Muscle layer of duodenum (tissue), 2 donors: ENCODE data around the gene DLG2.

Experiments used
- H3K27ac ChIP-seq: one replicate; pipeline ENCODE4 v1.7.0; 2013; ENCODE audit warnings: mild to moderate bottlenecking, low read length
- H3K27me3 ChIP-seq: one replicate; pipeline ENCODE4 v1.7.0; 2013; ENCODE audit warnings: low read depth, mild to moderate bottlenecking, control low read depth, low read length
- H3K36me3 ChIP-seq, 2 donors: one replicate each; pipeline ENCODE4 v1.7.0; 2013; ENCODE audit warnings: low read length in 2 of 2, control low read depth in 1 of 2, mild to moderate bottlenecking in 1 of 2; ENCODE audit not compliant: insufficient read depth in 2 of 2, control insufficient read depth in 1 of 2
- H3K4me1 ChIP-seq, 2 donors: one replicate each; pipeline ENCODE4 v1.7.0; 2013; ENCODE audit warnings: low read length in 2 of 2, mild to moderate bottlenecking in 2 of 2, control low read depth in 1 of 2, moderate library complexity in 1 of 2; ENCODE audit not compliant: insufficient read depth in 2 of 2, control insufficient read depth in 1 of 2
- H3K4me3 ChIP-seq, 2 donors: one replicate each; pipeline ENCODE4 v1.7.0; 2013; ENCODE audit warnings: low read length in 2 of 2, low read depth in 1 of 2, mild to moderate bottlenecking in 1 of 2
- H3K9me3 ChIP-seq, 2 donors: one replicate each; pipeline ENCODE4 v1.7.0; 2013; ENCODE audit warnings: low read length in 2 of 2, control low read depth in 1 of 2, mild to moderate bottlenecking in 1 of 2; ENCODE audit not compliant: control insufficient read depth in 1 of 2
- donor health status: healthy.

Gene DLG2

DNA sequence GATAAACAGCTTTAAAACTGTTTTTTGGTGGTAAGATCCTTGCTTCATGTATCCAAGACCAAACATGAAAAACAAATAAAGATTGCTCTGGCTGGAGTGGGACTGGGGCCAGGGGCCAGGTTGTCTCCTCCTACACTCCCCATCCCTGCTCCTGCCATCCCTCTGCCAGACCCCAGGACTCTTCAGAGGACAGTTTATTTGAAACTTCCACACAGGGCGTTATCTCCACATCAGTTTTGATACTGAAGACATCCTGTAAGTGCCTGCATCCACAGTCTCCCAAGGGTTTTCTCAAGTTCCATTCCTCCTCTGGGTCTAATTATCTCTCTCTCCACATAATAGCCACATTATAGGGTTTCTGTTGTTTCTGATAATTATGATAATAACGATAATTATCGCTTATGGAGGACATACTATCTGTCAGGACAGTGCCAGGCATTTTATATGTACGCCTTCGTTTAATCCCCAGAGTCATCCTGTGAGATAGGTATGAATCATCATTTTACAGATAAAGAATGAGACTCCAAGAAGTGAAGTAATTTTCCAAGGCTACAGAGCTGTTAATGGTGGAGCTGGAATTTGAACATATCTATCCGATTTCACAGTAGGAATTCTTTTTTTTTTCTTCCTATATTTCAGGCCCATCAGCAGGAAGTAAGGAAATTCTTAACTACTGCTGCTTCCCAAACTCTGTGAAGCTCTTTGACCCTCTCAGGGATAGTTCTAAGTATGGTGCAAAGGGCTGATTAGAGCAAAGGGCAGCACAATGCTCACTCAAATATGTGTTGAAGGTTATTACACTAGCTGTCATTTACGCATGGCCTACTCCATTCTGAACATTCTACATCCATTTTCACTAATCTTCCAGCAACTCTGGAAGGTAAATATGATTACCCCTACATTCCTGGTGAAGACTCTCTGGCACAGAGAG is 1852.9 kb downstream of the DLG2 start:
- H3K27me3 ChIP-seq = no peaks in the 10 kb centered on the region
- H3K4me1 ChIP-seq = no peaks in the 10 kb centered on the region
- H3K27ac ChIP-seq = no peak overlapping the region
- no peaks in the 10 kb centered on the region for H3K9me3 ChIP-seq
- H3K4me3 ChIP-seq = no peak overlapping the region
- no peaks in the 10 kb centered on the region for H3K36me3 ChIP-seq

DNA sequence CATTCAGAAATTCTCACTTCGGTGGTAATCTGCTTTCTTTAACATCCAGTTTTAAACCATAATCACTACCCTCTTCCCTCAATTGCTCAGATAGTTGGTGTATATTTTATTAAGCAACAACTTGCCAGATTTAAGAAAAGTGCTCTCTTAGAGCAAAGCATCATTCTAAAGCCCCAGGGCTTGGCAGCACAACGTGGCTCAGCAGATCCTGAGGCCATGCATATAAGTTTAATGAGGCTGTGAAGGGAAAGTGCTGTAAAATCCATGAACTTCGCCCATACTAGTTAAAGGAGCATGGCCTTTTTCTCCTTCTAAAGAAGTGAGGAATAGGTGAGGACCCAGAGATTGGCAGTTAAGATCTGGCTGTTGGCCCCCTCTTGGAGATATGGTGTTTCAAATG is 1858.7 kb downstream of the DLG2 start:
- H3K4me3 ChIP-seq = no peak overlapping the region
- no peaks in the 10 kb centered on the region for H3K36me3 ChIP-seq
- no peak overlapping the region for H3K27ac ChIP-seq
- no peaks in the 10 kb centered on the region for H3K9me3 ChIP-seq
- no peaks in the 10 kb centered on the region for H3K27me3 ChIP-seq
- no peaks in the 10 kb centered on the region for H3K4me1 ChIP-seq

DNA sequence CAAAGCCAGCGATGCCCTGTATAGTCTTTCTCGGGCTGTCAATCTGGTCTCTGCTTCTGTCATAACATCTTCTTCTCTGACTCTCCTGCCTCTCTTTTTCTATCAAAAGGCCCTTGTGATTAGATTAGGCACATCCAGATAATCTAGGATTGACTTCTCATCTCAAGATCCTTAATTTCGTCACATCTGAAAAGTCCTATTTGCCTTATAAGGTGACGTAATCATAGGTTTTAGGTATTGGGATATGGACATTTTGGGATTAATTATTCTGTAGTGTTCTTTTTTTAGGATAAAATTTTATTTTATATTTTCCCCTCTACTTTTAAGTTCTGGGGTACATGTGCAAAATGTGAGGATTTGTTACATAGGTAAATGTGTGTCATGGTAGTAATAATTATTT is 1860.2 kb downstream of the DLG2 start:
- no peaks in the 10 kb centered on the region for H3K9me3 ChIP-seq
- no peaks in the 10 kb centered on the region for H3K36me3 ChIP-seq
- H3K4me1 ChIP-seq = no peaks in the 10 kb centered on the region
- H3K27me3 ChIP-seq = no peaks in the 10 kb centered on the region
- H3K27ac ChIP-seq = no peak overlapping the region
- H3K4me3 ChIP-seq = no peak overlapping the region

DNA sequence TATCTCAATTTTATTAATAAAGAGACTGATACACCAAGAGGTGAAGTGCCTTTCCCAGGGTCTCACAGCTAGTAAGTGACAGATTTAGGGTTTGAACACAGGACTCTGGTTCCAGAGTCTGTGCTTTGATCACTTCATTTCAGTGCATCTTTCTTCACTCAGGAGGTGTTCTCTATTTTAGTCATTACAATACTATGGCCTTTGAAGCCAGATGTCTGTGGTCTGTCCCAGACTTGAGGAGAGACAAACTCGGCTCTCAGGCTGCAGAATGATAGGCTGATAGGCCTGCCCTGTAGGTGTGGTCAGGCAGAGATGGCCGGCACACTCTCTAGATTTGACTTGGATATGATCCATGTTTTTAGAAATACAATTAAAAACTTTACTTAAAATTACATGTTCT is 1862.5 kb downstream of the DLG2 start:
- Histone ChIP-seq H3K36me3 (no peaks in the 10 kb centered on the region), H3K27ac (no peak overlapping the region), H3K9me3 (no peaks in the 10 kb centered on the region), H3K27me3 (no peaks in the 10 kb centered on the region), H3K4me1 (no peaks in the 10 kb centered on the region), H3K4me3 (no peak overlapping the region)

DNA sequence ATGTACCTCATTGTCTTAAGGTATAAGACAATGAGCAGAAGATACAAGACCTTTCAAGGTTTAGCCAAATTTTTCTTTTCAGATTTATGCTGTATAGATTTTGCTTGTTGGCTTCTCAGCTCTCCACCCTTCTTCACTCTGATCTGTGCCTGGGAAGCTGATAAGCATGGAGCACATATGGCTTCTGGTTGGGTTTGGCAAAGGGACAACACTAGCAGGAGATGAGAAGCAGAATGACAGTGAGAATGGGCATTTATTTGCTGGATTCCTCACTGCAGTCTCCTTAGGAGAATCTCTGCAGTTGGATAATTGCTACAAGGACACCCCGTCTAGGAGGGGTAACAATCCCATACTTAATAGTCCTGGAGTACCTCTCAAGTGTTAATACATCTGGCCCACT is 1866.2 kb downstream of the DLG2 start:
- no peaks in the 10 kb centered on the region for H3K4me1 ChIP-seq
- no peaks in the 10 kb centered on the region for H3K36me3 ChIP-seq
- no peak overlapping the region for H3K27ac ChIP-seq

DNA sequence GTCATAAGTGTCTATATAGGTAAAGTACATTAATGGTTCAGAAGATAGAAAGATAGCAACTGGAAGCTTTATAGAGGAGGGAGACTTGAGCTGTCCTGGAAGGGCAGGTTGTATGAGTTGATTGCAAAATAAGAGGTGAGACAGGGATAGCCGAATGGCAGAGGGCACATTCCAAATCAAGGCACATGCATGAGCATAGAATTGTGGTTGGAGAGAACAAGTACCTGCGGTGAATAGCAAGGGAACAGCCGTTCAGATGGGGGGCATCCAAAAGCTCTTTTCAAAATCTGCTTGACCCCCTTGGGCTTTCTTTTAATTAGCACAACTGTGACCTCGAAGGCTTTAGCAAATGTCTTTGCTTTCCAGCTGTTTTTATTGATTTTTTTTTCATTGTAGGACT is 1868.0 kb downstream of the DLG2 start:
- Histone ChIP-seq H3K4me1 (no peaks in the 10 kb centered on the region), H3K27ac (no peak overlapping the region), H3K36me3 (no peaks in the 10 kb centered on the region), H3K27me3 (no peaks in the 10 kb centered on the region), H3K4me3 (no peak overlapping the region), H3K9me3 (no peaks in the 10 kb centered on the region)

More for the DNA sequence above, 1866.2 kb downstream of the DLG2 start:
- no peaks in the 10 kb centered on the region for H3K27me3 ChIP-seq
- no peaks in the 10 kb centered on the region for H3K9me3 ChIP-seq
- no peak overlapping the region for H3K4me3 ChIP-seq

DNA sequence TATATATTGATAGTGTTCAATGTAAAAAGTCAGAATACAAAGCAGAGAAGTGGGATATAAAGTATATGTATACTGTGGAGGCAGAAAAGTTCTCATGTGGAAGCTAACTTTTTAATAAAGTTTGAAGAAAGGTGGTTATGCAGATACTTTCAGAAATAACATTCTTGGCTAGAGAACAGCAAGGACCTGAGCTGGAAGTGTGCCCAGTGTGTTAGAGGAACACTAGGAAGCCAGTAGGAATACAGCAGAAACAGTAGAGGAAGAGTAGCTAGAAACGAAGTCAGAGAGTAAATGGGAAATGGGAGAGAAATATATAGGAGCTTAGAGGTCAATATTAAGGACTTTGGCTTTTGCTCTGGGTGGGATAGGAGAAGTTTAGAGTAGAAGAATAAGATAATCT is 1876.1 kb downstream of the DLG2 start:
- no peaks in the 10 kb centered on the region for H3K4me1 ChIP-seq
- H3K36me3 ChIP-seq = no peaks in the 10 kb centered on the region
- H3K27me3 ChIP-seq = no peaks in the 10 kb centered on the region
- H3K9me3 ChIP-seq = no peaks in the 10 kb centered on the region
- no peak overlapping the region for H3K27ac ChIP-seq
- no peak overlapping the region for H3K4me3 ChIP-seq

DNA sequence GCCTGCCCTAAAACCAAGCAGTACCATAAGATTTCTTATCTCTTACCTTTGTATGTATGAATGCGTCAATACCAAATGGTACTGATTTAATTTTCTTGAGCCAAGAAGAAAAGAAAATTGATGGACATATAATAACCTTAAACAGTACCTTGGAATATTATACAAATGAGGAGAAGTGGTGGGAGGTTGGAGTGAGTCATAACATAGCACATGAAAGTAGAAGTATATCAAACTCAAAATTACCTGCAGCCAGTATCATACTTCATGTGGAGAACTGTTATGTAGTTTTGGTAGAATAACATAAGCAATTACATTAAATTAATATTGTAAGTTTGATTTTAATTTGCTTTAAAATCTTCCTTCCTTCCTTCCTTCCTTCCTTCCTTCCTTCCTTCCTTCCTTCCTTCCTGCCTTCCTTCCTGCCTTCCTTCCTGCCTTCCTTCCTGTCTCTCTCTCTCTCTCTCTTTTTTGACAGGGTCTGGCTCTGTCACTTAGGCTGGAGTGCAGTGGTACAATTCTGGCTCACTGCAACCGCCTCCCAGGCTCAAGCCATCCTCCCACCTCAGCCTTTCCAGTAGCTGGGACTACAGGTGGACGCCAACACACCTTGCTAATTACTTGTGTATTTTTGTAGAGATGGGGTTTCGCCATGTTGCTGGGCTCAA is 1880.1 kb downstream of the DLG2 start:
- Histone ChIP-seq H3K27ac (no peak overlapping the region), H3K4me3 (no peak overlapping the region), H3K27me3 (no peaks in the 10 kb centered on the region), H3K9me3 (no peaks in the 10 kb centered on the region), H3K36me3 (no peaks in the 10 kb centered on the region), H3K4me1 (no peaks in the 10 kb centered on the region)

DNA sequence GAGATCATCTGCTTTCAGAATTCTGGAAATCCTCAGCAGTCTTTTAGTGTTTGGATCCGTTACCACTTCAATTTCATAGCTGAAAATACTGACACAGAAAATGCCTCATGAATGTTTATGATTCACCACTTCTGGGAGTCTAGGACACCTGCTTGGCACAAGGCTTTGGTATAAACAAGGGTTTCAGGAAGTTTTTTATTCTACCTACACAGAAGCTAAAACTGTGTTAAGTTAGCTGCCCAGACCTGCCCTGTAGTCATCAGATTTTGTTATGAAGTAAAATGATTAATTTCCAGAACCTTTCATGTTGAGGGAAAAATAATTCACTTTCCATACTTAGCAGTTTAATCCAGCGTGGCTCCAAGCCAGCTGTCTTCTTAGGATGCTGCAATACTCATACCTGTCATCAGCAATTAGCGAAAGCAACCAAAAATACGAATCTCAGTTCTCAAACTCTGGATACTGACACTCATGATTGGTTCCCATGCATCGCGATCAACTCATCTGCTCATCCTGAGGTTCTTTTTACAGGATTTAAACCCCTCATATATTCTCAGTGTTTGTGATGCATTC is 1882.4 kb downstream of the DLG2 start:
- Histone ChIP-seq H3K9me3 (no peaks in the 10 kb centered on the region), H3K27me3 (no peaks in the 10 kb centered on the region), H3K27ac (no peak overlapping the region), H3K36me3 (no peaks in the 10 kb centered on the region), H3K4me3 (no peak overlapping the region), H3K4me1 (no peaks in the 10 kb centered on the region)

DNA sequence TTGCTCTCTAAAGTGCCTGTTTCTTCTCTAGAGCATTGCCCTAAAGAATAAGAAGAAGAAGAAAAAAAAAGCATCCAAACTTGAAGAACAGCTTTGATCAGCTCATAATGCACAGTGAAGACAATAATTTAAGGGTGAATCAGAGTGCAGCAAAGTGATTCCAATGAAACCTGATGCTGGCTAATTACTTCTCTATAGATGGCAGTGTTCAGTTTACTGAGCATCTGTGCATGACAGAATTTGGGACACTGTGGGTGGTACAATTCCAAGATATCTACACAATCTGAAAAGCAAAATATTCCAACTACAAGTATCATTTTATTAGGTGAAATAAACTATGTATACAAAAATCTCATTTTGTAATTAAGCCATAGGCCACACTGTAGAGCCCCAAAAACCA is 1890.5 kb downstream of the DLG2 start:
- no peaks in the 10 kb centered on the region for H3K27me3 ChIP-seq
- no peak overlapping the region for H3K27ac ChIP-seq
- no peak overlapping the region for H3K4me3 ChIP-seq
- no peaks in the 10 kb centered on the region for H3K36me3 ChIP-seq
- H3K4me1 ChIP-seq = peaks cover 0 to 2% of the 10 kb centered on the region in 2 donors
- no peaks in the 10 kb centered on the region for H3K9me3 ChIP-seq

DNA sequence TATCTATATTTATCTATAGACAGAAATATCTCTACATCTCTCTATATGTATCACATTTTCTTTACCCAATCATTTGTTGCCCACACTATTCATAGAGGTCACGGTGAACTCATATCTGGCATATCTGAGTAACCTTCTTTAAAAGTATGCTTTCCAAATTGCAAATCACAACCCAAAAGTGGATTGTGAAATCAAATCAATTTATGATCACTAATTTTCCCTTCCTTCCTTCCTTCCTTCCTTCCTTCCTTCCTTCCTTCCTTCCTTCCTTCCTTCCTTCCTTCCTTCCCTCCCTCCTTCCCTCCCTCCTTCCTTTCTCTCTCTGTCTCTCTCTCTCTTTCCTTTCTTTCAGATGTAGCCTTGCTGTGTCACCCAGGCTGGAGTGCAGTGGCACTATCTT is 1893.0 kb downstream of the DLG2 start:
- no peaks in the 10 kb centered on the region for H3K36me3 ChIP-seq
- H3K27me3 ChIP-seq = no peaks in the 10 kb centered on the region
- H3K9me3 ChIP-seq = no peaks in the 10 kb centered on the region
- peaks cover 0 to 2% of the 10 kb centered on the region in 2 donors for H3K4me1 ChIP-seq
- H3K27ac ChIP-seq = no peak overlapping the region
- no peak overlapping the region for H3K4me3 ChIP-seq
